CD4-positive, alpha-beta T cell treated with Interleukin-17A for 4 hours (primary cell): Measurements from ENCODE around the gene ERP27.
A peak's percentile ranks its signal among the peaks of the same experiment; 100 is the strongest.

Source experiments
- DNase-seq: peaks from one replicate; pipeline ENCODE4 v3.0.0-alpha.2; 2020; ENCODE audit warnings: mixed read lengths

ERP27 gene

GRCh38 chr12:14959463-14959862, 21.1 kb upstream of the ERP27 start:
- no peak for DNase-seq

- DNase-seq, result peak; percentile 56
These were observed 20.7 kb upstream of the ERP27 start for GRCh38 chr12:14959126-14959440.

- peak; percentile 49 for DNase-seq
These were observed 20.2 kb upstream of the ERP27 start for GRCh38 chr12:14958361-14959125.

DNA sequence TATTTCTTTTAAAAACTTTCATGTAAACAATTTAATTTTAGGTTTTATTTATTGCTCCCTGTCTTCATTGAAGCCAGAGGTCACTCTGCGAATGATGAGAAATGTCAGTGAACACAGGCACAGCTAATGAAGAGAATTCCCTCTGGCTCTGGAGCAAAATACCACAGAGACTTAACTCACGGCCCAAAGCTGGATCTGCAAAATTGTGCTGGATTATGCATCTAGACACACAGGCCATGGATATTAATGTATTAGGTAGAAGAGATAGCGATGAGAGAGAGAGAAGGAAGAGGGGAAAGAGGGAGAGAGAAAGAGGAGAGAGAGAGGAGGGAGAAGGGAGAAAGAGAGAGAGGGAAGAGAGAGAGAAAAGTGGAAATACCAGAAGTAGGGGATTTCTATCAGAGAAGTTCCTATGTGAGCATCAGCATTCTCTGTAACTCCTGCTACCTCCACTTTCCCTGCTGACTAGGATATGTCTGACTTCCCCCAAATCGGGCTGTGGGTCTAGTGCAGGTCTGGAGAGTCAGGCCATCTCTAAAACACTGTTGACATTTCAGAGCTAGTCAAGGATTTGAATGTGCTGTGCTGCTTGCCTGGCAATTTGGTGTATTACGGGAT, 19.3 kb upstream of the ERP27 start:
- peak; percentile 30 for DNase-seq

DNA sequence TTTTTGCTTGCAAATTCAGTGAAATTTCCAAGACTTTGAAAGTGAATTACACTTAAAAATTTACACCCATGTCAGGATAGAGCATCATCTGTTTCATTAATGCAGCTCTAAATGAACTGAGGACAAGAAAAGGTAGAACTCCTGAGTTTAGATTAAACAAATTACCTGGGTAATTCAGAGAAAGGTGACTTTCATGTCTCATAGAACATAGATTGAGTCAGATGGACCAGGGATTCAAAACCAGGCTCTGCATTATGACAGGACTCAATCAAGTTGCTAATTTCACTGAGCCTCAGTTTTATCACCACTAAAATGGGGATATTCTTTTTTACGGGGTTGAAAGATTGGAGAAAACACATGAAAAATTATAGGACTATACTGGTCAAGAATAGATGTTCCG, 18.6 kb upstream of the ERP27 start:
- no peak for DNase-seq

GRCh38 chr12:14956024-14956891, 17.9 kb upstream of the ERP27 start:
- DNase-seq, result peak; percentile 60

- peak; percentile 46 for DNase-seq
These were observed 15.9 kb upstream of the ERP27 start for GRCh38 chr12:14954269-14954668.

GRCh38 chr12:14953752-14954151, 15.4 kb upstream of the ERP27 start:
- no peak for DNase-seq

DNA sequence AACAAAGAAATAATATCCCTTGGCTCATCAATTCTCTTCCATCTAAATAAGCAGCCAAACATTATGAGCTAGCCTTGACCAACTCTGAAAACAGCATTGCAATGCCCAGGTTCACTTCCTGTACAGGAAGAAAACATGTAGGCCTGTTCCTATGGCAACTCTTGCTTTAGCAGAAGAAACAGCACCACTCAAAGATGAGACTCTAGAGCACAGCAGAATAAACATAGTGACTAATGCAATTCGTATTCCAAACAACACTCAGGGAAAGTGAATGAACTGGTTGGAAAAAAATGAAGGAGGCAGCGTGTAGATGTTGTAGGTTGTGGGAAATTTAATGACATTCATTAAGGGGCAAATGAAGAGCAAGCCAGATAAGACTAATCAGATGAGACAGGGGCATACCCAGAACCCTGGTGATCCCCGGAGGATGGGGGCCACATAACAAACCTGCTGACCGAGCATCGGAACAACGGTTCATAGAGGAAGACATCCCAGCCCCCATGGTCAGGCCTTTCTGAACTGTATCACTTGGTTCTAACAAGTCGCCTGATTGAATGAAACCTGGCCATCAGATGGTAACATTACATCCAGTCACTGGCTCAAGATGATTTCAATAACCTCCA, 14.1 kb upstream of the ERP27 start:
- DNase-seq, result peak; percentile 52

DNA sequence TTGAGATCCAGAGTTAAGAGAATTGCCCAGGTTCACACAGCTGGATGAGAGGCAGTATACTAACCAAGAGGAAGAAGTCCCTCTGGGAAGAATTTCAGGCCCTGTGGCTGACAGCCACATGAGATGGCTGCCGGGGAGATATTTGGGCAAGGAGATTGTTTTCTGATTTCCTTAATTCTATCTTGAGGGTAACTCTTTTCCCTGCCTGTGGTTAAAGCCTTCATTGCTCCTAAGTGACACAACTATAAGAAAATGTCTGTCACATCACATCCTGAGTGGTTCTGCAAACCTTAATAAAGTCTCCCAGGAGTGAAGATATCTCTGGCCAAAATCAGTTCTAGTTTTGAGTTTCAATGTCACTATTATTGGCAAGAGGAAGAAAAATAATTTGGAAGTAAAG, 13.5 kb upstream of the ERP27 start:
- no peak for DNase-seq

GRCh38 chr12:14950982-14951746, 12.8 kb upstream of the ERP27 start:
- DNase-seq, result peak; percentile 54

DNA sequence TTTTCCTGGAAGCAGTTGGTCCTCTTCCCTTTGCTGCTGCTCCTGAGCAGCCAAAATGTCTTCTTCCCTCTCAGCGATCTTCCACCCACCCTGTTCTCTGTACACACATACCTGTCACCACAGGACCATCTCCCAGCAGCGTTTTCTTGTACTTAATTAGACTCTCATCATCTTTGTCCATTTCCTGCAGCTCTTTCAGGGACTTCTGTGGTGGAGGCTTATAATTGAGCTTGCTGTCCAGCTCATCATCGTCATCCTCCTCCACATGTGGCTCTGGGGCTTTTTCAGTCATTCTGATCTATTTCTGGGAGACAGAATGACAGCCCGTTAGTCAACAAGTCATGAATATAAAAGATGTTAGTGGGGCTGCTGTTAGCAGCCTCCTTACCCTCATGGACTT, 12.1 kb upstream of the ERP27 start:
- DNase-seq, result no peak

- no peak for DNase-seq
These were observed 11.3 kb upstream of the ERP27 start for GRCh38 chr12:14949631-14950030.

DNA sequence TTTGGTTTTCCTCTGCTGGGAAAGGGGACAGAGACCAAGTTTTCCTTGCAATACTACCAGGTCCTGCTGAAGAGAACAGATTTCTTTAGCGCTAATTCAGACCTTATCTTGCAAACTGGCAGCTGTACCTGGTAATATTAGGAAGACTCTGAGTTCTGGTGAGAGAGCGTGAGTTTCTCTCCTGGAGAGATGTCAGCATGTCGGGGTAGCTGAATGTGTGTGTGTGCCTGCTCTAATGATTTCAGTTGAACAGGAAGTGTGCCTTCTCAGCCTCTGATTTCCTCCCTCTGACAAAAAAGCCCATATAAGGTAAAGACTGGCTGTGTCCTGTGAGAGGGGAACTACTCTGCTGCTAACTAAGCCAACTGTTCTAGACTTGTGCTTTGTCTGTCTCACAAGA, 10.3 kb upstream of the ERP27 start:
- peak; percentile 68 for DNase-seq

- DNase-seq, result no peak
These were observed 8.5 kb upstream of the ERP27 start for GRCh38 chr12:14946861-14947260.

GRCh38 chr12:14946162-14946561, 7.8 kb upstream of the ERP27 start:
- no peak for DNase-seq

- no peak for DNase-seq
These were observed 4.0 kb upstream of the ERP27 start for GRCh38 chr12:14942196-14942931.

GRCh38 chr12:14941369-14941768, 3.0 kb upstream of the ERP27 start:
- no peak for DNase-seq

- DNase-seq, result peak; percentile 55
These were observed 648 bp downstream of the ERP27 start for GRCh38 chr12:14937689-14938088.

DNA sequence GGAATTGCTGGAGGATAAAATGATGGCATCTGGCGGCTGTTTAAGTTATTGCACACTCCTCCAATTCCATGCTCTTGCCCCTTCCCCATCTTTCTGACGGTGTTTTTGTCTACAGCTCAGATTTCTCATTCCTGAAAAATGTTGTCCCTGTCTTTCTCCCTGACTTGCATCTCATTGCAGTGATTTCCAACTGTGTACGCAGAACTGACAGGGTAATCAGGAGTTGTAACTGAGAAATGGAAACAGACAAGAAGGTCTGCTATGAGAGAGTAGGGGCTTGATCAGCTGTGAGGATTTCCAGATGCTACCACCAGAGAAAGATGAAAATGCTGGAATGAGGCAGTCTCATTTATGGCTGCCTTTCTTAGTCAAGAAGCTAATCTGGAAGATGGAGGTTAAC, 1.3 kb downstream of the ERP27 start:
- DNase-seq, result no peak

GRCh38 chr12:14936224-14936861, 2.0 kb downstream of the ERP27 start:
- DNase-seq, result peak; percentile 52
